WERI-Rb-1 (cell line): ENCODE measurements around the gene ATP11A.

Experiments used
- DNase-seq: peaks from one replicate; pipeline ENCODE4 v3.0.0-alpha.2; 2020
- H3K27ac ChIP-seq: fragments of 250-450 bp; sonication (Bioruptor Pico); 2 replicates; pipeline ENCODE4 v1.5.1; 2020; ENCODE audit warnings: mild to moderate bottlenecking, moderate library complexity
- H3K27me3 ChIP-seq: fragments of 250-450 bp; sonication (Bioruptor Pico); 2 replicates; pipeline ENCODE4 v1.5.1; 2021; ENCODE audit warnings: mild to moderate bottlenecking, low read depth, moderate library complexity; ENCODE audit not compliant: insufficient read depth, severe bottlenecking
- H3K36me3 ChIP-seq: fragments of 250-450 bp; sonication (Bioruptor Pico); 2 replicates; pipeline ENCODE4 v1.5.1; 2020; ENCODE audit warnings: mild to moderate bottlenecking, moderate library complexity
- H3K4me3 ChIP-seq: 2 replicates; pipeline ENCODE4 v1.5.1; 2011; ENCODE audit warnings: low read depth, mild to moderate bottlenecking, control low read depth, low read length
- H3K9me3 ChIP-seq: fragments of 250-450 bp; sonication (Bioruptor Pico); 2 replicates; pipeline ENCODE4 v1.5.1; 2021; ENCODE audit warnings: mild to moderate bottlenecking, moderate library complexity; ENCODE audit not compliant: severe bottlenecking
- TF ChIP-seq, protein P1 (sequence below): IDR thresholded peaks from 2 replicates; pipeline ENCODE4 v1.5.1; 2011; ENCODE audit warnings: low read depth, mild to moderate bottlenecking, control low read depth, inconsistent platforms, low read length

ATP11A gene

DNA sequence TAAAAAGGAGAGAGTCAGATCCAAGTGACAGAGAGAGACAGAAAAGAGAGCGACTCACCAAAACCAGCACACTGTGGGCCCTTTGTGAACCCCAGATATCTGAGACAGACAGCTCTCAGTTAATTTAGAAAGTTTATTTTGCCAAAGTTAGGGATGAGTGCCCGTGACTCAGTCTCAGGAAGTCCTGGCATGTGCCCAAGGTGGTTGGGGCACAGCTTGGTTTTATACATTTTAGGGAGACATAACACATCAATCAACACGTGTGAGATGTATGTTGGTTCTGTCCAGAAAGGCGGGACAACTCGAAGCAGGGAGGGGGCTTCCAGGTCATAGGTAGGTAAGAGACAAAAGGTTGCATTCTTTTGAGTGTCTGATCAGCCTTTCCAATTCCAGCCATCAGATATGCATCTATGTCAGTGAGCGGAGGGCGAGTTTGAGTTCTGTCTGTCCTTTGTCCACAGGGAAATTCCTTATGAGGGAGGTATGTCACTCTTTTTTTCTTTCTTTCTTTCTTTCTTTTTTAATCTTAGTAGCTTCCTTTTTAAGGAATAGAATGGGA, 37.2 kb upstream of the ATP11A start:
- no peak for DNase-seq
- TF ChIP-seq, protein P1, sequence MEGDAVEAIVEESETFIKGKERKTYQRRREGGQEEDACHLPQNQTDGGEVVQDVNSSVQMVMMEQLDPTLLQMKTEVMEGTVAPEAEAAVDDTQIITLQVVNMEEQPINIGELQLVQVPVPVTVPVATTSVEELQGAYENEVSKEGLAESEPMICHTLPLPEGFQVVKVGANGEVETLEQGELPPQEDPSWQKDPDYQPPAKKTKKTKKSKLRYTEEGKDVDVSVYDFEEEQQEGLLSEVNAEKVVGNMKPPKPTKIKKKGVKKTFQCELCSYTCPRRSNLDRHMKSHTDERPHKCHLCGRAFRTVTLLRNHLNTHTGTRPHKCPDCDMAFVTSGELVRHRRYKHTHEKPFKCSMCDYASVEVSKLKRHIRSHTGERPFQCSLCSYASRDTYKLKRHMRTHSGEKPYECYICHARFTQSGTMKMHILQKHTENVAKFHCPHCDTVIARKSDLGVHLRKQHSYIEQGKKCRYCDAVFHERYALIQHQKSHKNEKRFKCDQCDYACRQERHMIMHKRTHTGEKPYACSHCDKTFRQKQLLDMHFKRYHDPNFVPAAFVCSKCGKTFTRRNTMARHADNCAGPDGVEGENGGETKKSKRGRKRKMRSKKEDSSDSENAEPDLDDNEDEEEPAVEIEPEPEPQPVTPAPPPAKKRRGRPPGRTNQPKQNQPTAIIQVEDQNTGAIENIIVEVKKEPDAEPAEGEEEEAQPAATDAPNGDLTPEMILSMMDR: no peak
- Histone ChIP-seq H3K4me3 (no peak overlapping the region), H3K27ac (no peak overlapping the region), H3K27me3 (no peaks in the 10 kb centered on the region), H3K36me3 (no peaks in the 10 kb centered on the region), H3K9me3 (no peaks in the 10 kb centered on the region)

DNA sequence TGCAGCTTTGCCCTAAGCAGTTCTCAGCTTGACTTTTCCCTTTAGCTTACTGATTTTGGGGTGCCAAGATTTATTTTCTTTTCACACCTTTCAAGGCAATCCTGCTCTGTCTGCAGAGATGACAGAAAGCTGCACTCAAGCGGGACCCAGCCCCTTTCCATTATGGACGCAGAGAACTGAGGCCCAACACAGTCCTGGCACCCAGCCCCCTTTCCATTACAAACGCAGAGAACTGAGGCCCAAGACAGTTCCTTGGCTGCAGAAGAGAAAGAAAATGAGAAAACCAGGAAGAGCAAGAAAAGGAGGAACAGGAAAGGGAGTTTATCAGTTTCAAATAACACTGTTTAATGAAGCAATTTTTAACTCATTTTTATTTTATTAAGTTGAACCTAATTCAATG, 36.8 kb upstream of the ATP11A start:
- Histone ChIP-seq H3K27me3 (no peaks in the 10 kb centered on the region), H3K36me3 (no peaks in the 10 kb centered on the region), H3K9me3 (no peaks in the 10 kb centered on the region), H3K27ac (no peak overlapping the region), H3K4me3 (no peak overlapping the region)
- DNase-seq: no peak
- TF ChIP-seq, protein P1: no peak

DNA sequence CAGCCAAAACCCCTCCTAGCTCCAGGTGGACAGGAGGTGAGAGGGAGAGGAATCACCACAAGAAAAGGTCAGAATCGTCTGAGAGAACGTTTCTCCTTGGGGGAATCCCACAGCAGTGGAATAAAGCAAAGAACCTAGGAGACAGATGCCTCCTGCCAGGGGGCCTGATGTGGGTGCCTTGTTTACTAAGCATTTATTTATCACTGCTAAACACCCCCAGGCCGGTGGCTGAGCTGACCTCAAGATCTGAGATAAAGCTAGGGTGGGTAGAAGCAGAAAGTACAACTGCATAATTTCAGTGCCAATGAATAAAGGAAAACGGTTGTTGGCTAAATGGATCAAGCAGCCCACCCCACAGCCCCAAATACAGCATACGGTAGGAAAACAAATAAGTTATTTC, 33.9 kb upstream of the ATP11A start:
- no peaks in the 10 kb centered on the region for H3K27me3 ChIP-seq
- no peak overlapping the region for H3K27ac ChIP-seq
- DNase-seq: no peak
- no peak overlapping the region for H3K4me3 ChIP-seq
- no peaks in the 10 kb centered on the region for H3K9me3 ChIP-seq
- TF ChIP-seq, protein P1: no peak
- H3K36me3 ChIP-seq: no peaks in the 10 kb centered on the region

DNA sequence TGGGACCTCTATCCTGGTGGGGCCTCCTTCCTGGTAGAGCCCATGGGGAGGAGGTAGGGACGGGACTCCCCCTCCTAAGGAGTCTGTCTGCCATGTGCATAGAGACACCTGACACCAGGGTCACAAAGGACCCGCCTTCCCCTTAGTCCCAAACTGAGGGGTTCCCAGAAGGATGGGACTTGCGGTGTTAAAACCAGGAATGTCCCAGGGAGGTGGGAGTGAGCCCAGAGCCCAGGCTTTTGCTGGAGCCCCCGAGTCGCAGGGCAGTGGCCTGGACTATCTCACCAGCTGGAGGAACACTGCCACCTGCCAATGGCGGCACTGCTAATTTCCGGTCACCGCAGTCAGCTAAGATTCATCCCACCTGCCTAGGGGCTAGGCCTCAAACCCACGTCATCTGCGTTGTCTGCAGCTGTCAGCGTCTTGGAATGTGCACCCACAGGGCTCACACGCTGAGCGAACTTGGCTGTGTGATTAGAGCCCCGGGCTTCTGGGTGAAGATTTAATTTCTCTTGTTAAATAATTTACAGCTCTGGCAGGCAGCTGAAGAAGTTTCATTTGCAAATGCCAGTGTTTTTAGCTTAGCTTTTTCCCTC, 31.9 kb upstream of the ATP11A start:
- Histone ChIP-seq H3K27me3 (no peaks in the 10 kb centered on the region), H3K9me3 (peaks cover 5% of the 10 kb centered on the region), H3K36me3 (no peaks in the 10 kb centered on the region), H3K27ac (no peak overlapping the region), H3K4me3 (no peak overlapping the region)
- TF ChIP-seq, protein P1: no peak
- DNase-seq: no peak

DNA sequence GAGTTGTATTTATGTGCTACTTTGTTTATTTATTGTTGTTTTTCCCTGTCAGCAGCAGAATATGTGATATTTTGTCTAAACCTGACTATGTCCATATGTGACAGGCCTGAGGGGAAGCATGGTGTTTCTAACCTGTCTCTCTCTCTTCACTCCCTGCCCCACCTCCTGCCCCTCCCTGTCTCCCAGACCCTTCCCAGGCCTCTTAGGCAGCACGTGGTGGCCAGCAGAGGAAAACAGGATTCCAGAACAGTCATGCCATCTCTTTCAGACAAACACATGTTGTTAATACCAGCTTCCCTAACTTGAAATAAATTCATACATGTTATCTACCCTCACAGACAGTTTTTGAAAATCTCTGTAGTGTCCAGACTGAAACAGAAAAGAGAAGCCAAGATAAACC, 31.0 kb upstream of the ATP11A start:
- Histone ChIP-seq H3K27me3 (no peaks in the 10 kb centered on the region), H3K4me3 (no peak overlapping the region)

More for the DNA sequence above, 31.0 kb upstream of the ATP11A start:
- no peak for DNase-seq
- TF ChIP-seq, protein P1: no peak
- peaks cover 5% of the 10 kb centered on the region for H3K9me3 ChIP-seq
- H3K27ac ChIP-seq: no peak overlapping the region
- no peaks in the 10 kb centered on the region for H3K36me3 ChIP-seq
